NT2/D1 (cell line): ENCODE measurements around the gene ZNF408.
A peak's percentile ranks its signal among the peaks of the same experiment; 100 is the strongest.

Source experiments
- DNase-seq: peaks from one replicate; pipeline ENCODE4 v3.0.0-alpha.2; 2011; ENCODE audit warnings: low read depth, low spot score
- H3K27me3 ChIP-seq: 2 replicates; pipeline ENCODE4 v1.6.0; 2011; ENCODE audit warnings: mild to moderate bottlenecking; ENCODE audit not compliant: insufficient read length, insufficient read depth
- H3K36me3 ChIP-seq: 2 replicates; pipeline ENCODE4 v1.6.1; 2011; ENCODE audit warnings: mild to moderate bottlenecking, low read length, mixed read lengths; ENCODE audit not compliant: insufficient read depth, insufficient read length
- H3K4me1 ChIP-seq: 2 replicates; pipeline ENCODE4 v1.5.1; 2011; ENCODE audit not compliant: insufficient read depth, insufficient read length
- H3K4me3 ChIP-seq: 2 replicates; pipeline ENCODE4 v1.5.1; 2011; ENCODE audit warnings: low read depth; ENCODE audit not compliant: insufficient read length
- H3K9ac ChIP-seq: 2 replicates; pipeline ENCODE4 v1.6.0; 2011; ENCODE audit warnings: low read depth; ENCODE audit not compliant: insufficient read length
- H3K9me3 ChIP-seq: 2 replicates; pipeline ENCODE4 v1.5.1; 2011; ENCODE audit warnings: mild to moderate bottlenecking, low read length; ENCODE audit not compliant: insufficient read depth
- SUZ12 ChIP-seq: IDR thresholded peaks from 2 replicates; pipeline ENCODE4 v1.6.1; 2011; ENCODE audit not compliant: insufficient read length, insufficient read depth; ENCODE audit errors: extremely low read depth
- YY1 ChIP-seq: IDR thresholded peaks from 2 replicates; pipeline ENCODE4 v1.6.1; 2011; ENCODE audit not compliant: insufficient read length, insufficient read depth
- ZNF274 ChIP-seq: IDR thresholded peaks from 2 replicates; pipeline ENCODE4 v1.6.1; 2011; ENCODE audit warnings: mild to moderate bottlenecking, low read depth, low read length

Gene ZNF408

GRCh38 chr11:46725338-46726205 lies 24.7 kb downstream of the ZNF408 start:
- H3K9ac ChIP-seq, result peak overlapping the region; percentile 34

GRCh38 chr11:46726206-46726862 lies 25.5 kb downstream of the ZNF408 start:
- H3K9me3 ChIP-seq, result no peaks in the 10 kb centered on the region
- no peaks in the 10 kb centered on the region for H3K36me3 ChIP-seq
- TF ChIP-seq YY1 (no peak), ZNF274 (no peak), SUZ12 (no peak)
- H3K27me3 ChIP-seq, result no peaks in the 10 kb centered on the region
- no peak overlapping the region for H3K4me3 ChIP-seq
- peaks cover 16% of the 10 kb centered on the region for H3K4me1 ChIP-seq
- H3K9ac ChIP-seq, result peak overlapping the region; percentile 13
- DNase-seq, result no peak

More at GRCh38 chr11:46725338-46726205, 24.7 kb downstream of the ZNF408 start:
- H3K27me3 ChIP-seq, result no peaks in the 10 kb centered on the region
- no peaks in the 10 kb centered on the region for H3K36me3 ChIP-seq
- no peak for TF ChIP-seq SUZ12
- TF ChIP-seq ZNF274, result no peak
- H3K4me1 ChIP-seq, result peaks cover 16% of the 10 kb centered on the region
- DNase-seq, result no peak
- no peak overlapping the region for H3K4me3 ChIP-seq
- H3K9me3 ChIP-seq, result no peaks in the 10 kb centered on the region

GRCh38 chr11:46727952-46728658 lies 27.3 kb downstream of the ZNF408 start:
- H3K4me3 ChIP-seq, result no peak overlapping the region
- H3K9ac ChIP-seq, result no peak overlapping the region
- H3K27me3 ChIP-seq, result no peaks in the 10 kb centered on the region
- no peaks in the 10 kb centered on the region for H3K36me3 ChIP-seq
- no peak for DNase-seq
- TF ChIP-seq SUZ12 (no peak), ZNF274 (no peak), YY1 (no peak)
- H3K4me1 ChIP-seq, result peaks cover 16% of the 10 kb centered on the region
- no peaks in the 10 kb centered on the region for H3K9me3 ChIP-seq

GRCh38 chr11:46728659-46729040 lies 27.8 kb downstream of the ZNF408 start:
- H3K9ac ChIP-seq, result no peak overlapping the region
- H3K4me1 ChIP-seq, result peaks cover 16% of the 10 kb centered on the region
- TF ChIP-seq SUZ12 (no peak), ZNF274 (no peak), YY1 (no peak)
- H3K9me3 ChIP-seq, result no peaks in the 10 kb centered on the region
- no peaks in the 10 kb centered on the region for H3K36me3 ChIP-seq
- no peak overlapping the region for H3K4me3 ChIP-seq
- DNase-seq, result no peak
- H3K27me3 ChIP-seq, result no peaks in the 10 kb centered on the region

- Histone ChIP-seq H3K4me3 (no peak overlapping the region), H3K36me3 (no peaks in the 10 kb centered on the region), H3K9me3 (no peaks in the 10 kb centered on the region), H3K27me3 (no peaks in the 10 kb centered on the region), H3K9ac (no peak overlapping the region), H3K4me1 (peaks cover 12% of the 10 kb centered on the region)
- TF ChIP-seq ZNF274, result no peak
- TF ChIP-seq YY1, result no peak
- TF ChIP-seq SUZ12, result no peak
- no peak for DNase-seq
Measured at GRCh38 chr11:46729110-46730027, 28.5 kb downstream of the ZNF408 start.

GRCh38 chr11:46731545-46731944 lies 30.7 kb downstream of the ZNF408 start:
- Histone ChIP-seq H3K4me3 (no peak overlapping the region), H3K27me3 (no peaks in the 10 kb centered on the region), H3K36me3 (no peaks in the 10 kb centered on the region), H3K9ac (no peak overlapping the region), H3K9me3 (no peaks in the 10 kb centered on the region), H3K4me1 (no peaks in the 10 kb centered on the region)
- TF ChIP-seq YY1, result no peak
- no peak for TF ChIP-seq ZNF274
- no peak for TF ChIP-seq SUZ12
- no peak for DNase-seq
